Iris pigment epithelial cell (primary cell): ENCODE results near the gene SFN.
"Not testable (repeated sequence)": the region's sequence is repeated elsewhere in the genome, so short reads cannot be mapped to it uniquely, and the experiment has no call there.

Experiments used
- DNase-seq: peaks from one replicate; pipeline ENCODE4 v3.0.0-alpha.2; 2011; ENCODE audit warnings: low read depth

Gene SFN

GRCh38 chr1:26839339-26839722 is 23.6 kb upstream of the SFN start:
- no peak for DNase-seq

DNA sequence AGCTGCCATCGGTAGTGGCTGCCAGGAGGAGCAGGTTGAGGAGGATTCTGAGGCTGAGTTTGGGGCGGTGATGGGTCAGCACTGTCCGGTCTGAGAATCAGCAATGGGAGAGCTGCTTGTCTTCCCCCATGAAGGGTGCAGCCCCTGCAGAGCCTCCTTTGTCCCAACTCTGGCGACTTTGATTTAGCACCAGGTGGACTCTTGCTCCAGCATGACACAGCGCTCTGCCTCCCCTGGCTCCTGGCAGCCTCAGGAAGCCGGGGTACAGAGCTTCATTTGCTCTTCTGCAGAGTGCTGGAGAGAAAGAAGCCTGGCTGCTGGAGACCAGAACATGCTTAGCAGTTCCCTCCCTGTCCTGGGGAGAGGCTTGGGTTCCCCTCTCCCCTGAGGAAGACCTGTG is 23.2 kb upstream of the SFN start:
- DNase-seq = no peak

GRCh38 chr1:26844424-26845196 is 18.3 kb upstream of the SFN start:
- DNase-seq = no peak

DNA sequence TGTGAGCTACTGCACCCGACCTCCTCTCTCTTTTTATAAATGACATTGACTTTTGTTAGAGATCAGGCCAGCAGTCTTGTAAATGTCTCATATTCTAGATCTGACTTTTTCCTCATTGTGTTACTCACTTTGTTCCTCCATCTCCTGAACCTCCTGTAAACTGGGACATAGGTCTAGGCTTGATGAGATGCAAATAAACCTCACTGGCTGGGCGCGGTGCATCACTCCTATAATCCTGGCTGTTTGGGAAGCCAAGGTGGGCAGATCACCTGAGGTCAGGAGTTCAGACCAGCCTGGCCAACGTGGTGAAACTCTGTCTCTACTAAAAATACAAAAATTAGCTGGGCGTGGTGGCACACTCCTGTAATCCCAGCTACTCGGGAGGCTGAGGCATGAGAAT is 15.1 kb upstream of the SFN start:
- not testable (repeated sequence) for DNase-seq

DNA sequence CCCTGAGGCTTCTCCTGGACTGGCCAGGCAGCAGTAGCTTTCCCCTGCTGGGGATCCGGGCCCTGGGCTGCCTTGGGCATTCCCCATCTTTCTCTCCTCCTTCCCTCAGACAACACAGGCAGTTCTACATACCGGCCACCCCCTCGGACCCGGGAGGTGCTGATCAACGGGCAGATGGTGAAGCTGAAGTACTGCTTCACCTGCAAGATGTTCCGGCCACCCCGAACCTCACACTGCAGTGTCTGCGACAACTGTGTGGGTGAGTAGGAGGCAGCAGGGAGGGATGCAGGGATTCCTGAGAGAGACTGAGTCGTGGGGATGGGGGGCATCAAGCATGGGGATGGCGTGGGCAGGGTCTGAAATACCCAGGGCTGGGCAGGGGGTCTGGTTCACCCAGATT is 14.4 kb upstream of the SFN start:
- no peak for DNase-seq

- peak; percentile 74 for DNase-seq
Measured at GRCh38 chr1:26848941-26849774, 13.8 kb upstream of the SFN start.

DNA sequence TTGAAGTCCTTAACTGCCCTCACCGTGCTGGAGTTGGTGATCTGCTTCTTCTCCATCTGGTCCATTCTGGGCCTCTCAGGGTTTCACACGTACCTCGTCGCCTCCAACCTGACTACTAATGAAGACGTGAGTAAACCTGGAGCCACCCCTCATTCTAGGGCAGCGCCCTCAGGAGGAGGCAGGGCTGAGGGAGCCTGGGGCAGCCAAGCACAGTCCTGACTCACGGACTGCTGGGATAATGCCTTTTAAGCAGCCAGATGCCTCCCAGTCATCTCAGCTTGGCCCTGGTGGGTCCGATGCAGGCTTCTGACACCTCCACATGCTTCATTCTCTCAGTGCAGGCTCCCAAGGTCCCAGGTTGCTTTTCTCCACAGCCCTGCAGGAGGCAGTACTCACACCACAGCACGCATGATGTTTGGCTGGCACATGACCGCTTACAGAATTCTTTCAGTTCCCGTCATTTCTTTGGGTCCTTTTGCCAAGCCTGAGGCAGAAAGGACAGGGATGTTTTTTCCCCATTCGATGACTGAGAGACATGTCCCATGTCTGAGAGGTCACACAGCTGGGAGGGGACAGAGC is 11.8 kb upstream of the SFN start:
- no peak for DNase-seq

DNA sequence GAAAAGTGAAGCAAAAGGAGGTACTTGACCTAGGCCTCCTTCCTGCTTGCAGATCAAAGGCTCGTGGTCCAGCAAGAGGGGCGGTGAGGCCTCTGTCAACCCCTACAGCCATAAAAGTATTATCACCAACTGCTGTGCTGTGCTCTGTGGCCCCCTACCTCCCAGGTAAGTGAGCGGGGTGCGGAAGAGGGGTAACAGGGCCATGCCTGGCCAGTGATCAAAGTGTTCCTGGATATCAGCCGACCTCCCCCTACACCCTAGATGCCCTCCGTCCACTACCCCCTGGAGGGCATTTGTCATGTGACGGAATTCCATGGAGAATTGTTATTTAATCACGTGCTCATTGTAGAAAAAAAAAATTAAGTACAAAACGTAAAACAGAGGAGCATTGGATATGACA is 10.2 kb upstream of the SFN start:
- DNase-seq = no peak

DNA sequence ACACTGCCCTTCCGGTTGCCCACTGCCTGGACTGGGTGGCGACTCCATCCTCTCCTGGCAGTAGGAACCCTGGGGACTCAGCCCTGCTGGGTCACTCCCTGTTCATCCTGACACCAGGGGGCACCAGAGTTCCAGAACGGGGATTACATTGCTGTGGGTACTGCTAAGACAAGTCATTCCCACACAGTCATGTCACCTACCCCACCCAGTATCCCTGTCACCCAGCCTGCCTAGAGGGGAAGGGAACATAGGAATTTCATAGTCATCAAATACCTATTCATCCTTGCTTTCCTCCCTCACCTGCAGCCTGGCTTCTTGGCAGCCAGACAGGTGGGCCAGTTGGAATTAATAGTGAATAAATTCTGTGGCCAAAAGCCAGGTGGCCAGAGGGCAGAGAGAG is 9.8 kb upstream of the SFN start:
- peak; percentile 73 for DNase-seq

DNA sequence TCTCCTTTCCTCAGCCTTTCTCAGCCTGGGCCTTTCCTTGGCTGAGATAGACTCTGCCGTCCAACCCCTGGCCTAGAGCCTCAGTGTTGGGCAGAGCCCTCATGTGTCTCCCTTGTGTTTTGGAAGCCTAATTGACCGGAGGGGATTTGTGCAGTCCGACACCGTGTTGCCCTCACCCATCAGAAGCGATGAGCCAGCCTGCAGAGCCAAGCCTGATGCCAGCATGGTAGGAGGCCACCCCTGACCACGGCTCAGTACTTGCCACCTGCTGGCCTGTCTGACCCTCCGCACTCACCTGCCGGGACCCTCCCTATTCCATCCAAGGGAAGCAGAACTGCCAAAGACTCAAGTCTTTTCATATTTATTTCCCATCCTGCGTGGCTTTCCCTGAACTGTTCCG is 9.3 kb upstream of the SFN start:
- no peak for DNase-seq

GRCh38 chr1:26854906-26855305 is 8.0 kb upstream of the SFN start:
- DNase-seq = no peak

GRCh38 chr1:26855636-26856035 is 7.3 kb upstream of the SFN start:
- no peak for DNase-seq

DNA sequence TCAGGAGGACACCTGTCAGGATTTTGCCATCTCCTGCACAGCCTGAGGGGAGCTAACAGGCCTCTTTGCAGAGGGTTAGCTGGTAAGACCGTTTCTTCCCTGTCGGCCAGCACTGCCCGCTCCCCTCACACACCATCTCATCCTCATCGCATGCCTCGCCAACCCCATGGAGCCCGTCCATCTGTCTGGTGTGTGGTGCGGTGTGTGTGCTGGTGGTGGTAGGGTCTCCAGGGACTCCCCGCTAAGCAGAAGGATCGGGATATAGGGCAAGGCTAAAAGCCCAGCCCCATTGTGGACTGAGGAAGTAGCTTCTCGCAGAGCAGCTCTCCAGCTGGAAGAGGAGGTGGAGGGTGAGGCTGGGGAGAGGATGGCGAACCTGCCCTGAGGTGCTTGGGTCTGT is 6.8 kb upstream of the SFN start:
- no peak for DNase-seq

DNA sequence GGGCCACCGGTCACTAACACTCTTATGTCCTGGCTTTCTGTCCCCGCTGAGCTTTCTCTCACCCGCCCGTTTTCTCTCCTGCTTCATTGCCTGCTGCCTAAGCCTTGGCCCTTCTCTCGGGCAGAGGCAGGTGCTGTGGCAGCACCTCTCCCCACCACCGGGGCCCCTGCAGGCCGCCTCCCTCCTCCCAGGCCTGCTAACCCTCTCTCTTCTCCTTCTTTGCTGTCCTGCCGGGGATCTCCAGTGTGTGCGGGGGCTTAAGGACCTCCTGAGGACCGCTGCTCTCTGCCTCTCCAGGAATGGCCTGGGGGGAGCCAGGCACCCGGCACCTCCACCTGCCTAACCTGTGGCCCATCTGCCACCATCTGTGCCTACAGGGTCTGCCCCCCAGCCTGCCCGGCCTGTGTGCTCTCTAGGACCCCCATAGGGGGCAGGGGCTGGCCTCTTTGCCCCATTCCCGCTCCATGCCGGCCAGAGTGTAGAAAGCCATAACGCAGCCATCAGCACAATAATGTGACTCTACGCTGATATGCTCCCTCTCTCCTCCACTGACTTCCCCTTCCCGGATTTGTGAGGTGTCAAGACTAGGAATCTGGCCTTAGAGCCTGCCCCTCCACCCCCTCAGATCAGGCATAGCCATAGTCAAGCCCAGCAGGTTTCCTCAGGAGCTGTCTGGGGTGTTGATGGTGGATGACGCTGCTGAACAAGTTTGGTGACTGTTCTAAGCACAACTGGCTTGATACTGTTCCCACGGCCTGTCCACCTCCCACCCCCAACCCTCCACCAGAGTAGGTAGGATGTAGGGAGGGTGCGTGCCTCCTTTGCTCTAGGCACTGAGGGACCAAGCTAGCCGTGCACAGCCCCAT is 6.1 kb upstream of the SFN start:
- DNase-seq = no peak

GRCh38 chr1:26857473-26858060 is 5.4 kb upstream of the SFN start:
- DNase-seq = no peak

DNA sequence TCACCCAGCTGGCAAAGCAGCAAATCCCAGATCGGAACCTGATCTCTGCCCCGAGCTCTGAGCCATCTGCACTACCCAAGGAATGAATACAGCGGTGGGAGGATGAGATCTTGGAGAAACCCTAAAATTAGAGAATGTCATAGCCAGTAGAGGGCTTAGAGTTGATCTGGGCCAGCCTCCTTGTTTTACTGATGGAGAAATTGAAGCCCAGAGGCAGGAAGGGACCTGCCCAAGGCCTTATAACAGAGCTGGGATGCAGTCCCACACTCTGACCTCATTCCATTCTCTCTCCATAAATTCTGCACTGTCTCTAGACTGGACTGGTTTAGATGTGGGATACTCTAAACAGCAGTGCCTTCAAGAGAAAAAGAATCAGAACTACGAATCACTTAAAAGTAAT is 4.8 kb upstream of the SFN start:
- DNase-seq = no peak

GRCh38 chr1:26858891-26859640 is 3.9 kb upstream of the SFN start:
- DNase-seq = no peak

DNA sequence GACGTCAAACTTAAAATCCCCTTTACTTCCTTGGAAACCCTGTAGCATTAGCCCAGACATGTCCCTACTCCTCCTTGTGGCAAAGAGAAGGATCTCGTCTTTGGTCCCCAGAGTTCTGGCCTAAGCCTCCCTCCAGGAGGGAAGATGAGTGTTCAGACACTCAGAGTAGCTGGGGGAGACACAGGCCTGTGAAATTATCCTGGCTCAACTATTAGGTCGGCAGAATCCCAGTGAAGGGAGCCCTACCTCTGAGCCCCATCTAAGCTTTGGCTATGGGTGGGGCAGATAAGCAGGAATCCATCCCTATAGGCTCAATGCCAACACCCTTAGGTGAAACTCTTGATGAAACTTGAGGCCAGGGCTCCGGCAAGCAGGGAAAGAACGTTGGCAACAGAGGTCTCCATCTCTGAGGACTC is 1.7 kb upstream of the SFN start:
- peak; percentile 36 for DNase-seq

DNA sequence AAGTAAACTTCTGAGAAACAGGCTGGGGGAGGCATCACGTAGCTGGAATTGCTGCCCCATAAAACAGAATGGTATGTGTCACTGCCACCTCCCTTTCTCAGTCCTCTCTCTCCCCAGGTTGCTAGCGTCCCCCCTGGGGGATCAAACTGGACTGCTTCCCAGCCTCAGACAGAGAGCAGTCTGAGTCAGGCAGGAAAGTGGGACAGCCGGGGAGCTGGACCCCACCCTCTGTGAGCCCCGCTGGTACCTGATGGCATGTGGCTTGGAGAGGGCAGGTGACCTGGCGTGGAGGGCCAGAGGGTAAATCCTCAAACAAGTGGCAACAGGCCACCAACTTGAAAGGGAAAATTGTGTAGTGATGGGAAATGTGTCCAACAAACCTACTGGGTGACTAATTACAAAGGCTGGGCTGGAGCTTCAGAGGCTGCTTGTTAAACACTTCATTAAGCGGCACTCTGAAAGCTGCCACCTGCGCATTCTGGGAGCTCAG is 1.0 kb upstream of the SFN start:
- DNase-seq = no peak

GRCh38 chr1:26863685-26864077 is 732 bp downstream of the SFN start:
- no peak for DNase-seq
